Cerebellar cortex (tissue), 1 donor: ENCODE data around the gene RAB27A.
"Not testable (repeated sequence)": the region's sequence is repeated elsewhere in the genome, so short reads cannot be mapped to it uniquely, and the experiment has no call there.

Source experiments
- DNase-seq: peaks from one replicate; pipeline ENCODE4 v3.0.0-alpha.2; 2015; ENCODE audit warnings: low spot score

Gene RAB27A

GRCh38 chr15:55281517-55282228, 7.9 kb downstream of the RAB27A start:
- DNase-seq: no peak

GRCh38 chr15:55280589-55280988, 9.0 kb downstream of the RAB27A start:
- not testable (repeated sequence) for DNase-seq

GRCh38 chr15:55279746-55280351, 9.8 kb downstream of the RAB27A start:
- no peak for DNase-seq

GRCh38 chr15:55279100-55279745, 10.4 kb downstream of the RAB27A start:
- no peak for DNase-seq

DNA sequence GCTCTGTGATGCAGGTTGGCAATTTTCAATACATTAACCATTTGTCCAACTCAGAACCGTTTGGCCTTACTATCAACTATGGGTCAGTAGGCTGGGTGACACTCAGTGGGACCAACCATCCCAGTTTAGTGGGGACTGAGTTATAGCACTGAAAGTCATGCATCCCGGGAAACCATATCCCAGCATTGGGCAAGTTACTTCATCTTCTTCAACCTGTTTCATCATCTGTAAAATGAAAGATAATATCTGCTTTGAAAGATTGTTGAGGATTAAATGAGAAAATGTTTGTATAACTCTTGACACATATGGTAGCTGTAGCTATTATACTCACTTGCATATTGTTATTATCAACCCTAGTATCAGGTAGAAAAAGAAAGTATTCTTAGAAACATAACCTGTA, 11.9 kb downstream of the RAB27A start:
- no peak for DNase-seq

DNA sequence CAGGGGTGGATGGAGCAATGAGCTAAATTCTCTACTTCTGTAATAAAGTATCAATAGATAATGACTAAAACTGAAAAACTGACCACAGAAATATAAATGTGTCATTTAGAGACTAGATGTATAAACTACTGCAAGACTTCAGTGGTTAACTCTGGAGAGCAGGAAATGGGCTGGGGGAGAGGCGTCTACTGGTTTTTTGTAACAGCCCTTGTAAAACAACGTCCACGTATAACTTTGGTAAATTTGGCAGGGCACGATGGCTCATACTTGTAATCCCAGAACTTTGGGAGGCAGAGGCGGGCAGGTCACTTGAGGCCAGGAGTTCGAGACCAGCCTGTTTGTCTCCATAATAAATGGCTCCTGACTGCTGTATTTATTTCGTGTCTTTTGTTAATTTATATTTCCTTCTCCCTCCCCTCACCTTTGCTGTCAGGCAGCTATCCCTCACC, 12.5 kb downstream of the RAB27A start:
- DNase-seq: no peak

GRCh38 chr15:55276324-55276723, 13.3 kb downstream of the RAB27A start:
- DNase-seq: no peak

- no peak for DNase-seq
Observed at GRCh38 chr15:55270291-55270690, 19.3 kb downstream of the RAB27A start.

DNA sequence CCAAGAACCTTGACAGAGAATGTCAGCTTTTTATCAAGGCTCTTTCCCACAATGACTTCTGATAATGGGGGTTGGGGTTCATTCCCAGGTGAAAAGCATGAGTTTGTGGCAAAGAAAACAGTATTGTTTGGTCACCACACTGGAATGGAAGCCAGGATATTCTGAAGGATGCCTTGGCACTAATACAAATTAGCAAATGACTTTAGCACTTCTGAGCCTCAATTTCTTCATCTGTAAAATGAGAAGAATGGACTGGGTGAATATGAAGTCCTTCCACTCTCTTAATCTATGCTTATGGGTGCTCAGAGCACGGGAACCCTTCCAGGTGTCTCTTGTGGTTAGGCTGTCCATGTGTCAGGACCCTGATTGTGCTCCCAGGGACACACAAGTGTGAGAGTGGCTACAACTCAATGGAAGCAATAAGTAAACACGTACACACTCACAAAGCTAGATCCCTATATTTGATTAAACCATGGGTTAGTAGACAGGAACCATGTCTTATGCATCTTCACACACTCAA, 21.4 kb downstream of the RAB27A start:
- no peak for DNase-seq

DNA sequence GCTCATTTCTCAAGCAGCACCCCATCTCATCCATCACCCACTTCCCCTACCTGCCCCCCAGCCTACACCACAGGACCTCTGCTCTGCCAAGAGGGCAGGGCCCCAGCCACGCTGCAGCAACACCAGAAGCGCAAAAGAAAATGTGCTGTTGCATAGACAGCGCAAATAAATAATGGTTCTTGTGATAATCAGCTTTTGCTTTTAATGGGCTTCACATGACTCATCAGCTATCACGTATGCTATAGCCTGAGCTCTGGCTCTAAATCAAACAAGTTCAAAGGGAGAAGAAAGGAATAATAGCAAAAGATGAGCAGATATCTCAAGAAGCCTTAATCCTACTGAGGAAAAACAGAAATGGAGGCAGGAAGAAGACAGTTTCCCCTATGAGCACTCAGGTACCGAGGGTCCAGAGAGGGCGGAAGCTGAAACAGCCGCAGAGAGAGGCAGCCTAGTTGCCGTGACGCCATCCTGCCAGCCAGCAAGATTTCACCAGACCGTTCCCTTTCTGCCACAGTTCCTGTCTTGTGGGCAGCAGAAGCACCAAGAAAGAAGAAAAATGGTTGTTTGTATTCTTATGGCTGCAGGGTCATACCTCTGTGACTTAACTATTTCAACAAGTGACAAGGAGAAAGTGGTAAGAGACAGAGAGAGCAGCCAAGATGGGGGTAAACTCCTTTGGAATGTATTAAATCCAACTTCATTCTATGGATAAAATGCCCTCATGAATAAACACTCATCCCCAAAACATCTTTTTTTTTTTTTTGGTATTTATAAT, 22.0 kb downstream of the RAB27A start:
- no peak for DNase-seq

GRCh38 chr15:55266547-55266946, 23.1 kb downstream of the RAB27A start:
- no peak for DNase-seq

GRCh38 chr15:55260562-55261131, 29.0 kb downstream of the RAB27A start:
- no peak for DNase-seq

DNA sequence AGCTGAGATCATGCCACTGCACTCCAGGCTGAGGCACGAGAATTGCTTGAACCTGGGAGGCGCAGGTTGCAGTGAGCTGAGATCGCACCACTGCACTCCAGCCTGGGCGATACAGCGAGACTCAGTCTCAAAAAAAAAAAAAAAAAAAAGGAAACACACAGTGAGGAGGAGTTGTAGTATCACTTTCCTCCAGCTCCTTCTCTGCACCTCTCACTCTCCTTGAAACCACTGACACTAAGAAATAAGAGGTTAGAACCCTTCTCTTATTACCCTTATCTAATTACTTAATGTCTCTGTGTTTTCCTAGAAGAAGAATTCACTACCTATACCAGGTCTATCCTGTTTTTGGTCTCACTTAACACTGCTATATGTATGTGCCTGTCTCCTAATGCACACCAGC, 31.7 kb downstream of the RAB27A start:
- no peak for DNase-seq

- no peak for DNase-seq
Observed at GRCh38 chr15:55257012-55257670, 32.5 kb downstream of the RAB27A start.

- no peak for DNase-seq
Observed at GRCh38 chr15:55256281-55257011, 33.2 kb downstream of the RAB27A start.

- DNase-seq: no peak
Observed at GRCh38 chr15:55255714-55256113, 33.9 kb downstream of the RAB27A start.

GRCh38 chr15:55254916-55255679, 34.5 kb downstream of the RAB27A start:
- no peak for DNase-seq

DNA sequence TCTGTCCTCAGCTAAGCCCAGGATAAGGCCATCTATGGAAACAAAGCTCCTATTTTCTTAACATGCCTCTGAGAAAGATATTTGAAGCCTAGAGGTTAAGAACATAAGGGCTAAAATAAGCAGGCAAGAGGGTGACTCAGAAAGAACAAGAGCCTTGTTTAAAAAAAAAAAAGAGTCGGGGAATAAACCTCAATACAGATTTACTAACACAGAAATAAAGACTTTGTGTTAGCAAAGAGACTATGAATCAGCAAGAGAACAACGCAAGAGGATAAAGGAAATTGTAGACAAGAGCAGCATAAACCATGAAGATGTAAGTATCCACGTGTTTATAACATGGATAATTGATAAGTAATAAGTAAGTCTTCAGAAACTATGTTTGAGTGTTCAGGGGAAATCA, 36.0 kb downstream of the RAB27A start:
- no peak for DNase-seq

DNA sequence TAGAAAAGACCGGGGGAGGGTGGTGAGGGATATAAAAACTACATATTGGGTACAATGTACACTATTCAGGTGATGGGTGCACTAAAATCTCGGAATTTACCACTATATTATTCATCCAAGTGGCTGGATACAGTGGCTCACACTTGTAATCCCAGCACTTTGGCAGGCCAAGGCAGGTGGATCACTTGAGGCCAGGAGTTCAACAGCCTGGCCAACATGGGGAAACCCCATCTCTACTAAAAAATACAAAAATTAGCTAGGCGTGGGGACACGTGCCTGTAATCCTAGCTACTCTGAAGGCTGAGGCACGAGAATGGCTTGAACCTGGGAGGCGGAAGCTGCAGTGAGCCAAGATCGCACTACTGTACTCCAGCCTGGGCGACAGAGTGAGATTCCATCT, 37.4 kb downstream of the RAB27A start:
- DNase-seq: not testable (repeated sequence)

GRCh38 chr15:55250941-55251340, 38.7 kb downstream of the RAB27A start:
- no peak for DNase-seq
